HG02678 (cell line): Measurements from ENCODE around the gene PBX2.
A peak's percentile ranks its signal among the peaks of the same experiment; 100 is the strongest.
"Not testable (repeated sequence)": the region's sequence is repeated elsewhere in the genome, so short reads cannot be mapped to it uniquely, and the experiment has no call there.

Experiments
- ATAC-seq: cut with Tn5 transposase; IDR thresholded peaks from one replicate; pipeline ENCODE4 v1.9.1; 2021; ENCODE audit warnings: mild to moderate bottlenecking, moderate library complexity; ENCODE audit not compliant: unreplicated experiment

The PBX2 gene

GRCh38 chr6:32187725-32188380, 2.1 kb downstream of the PBX2 start:
- not testable (repeated sequence) for ATAC-seq

GRCh38 chr6:32187009-32187709, 2.8 kb downstream of the PBX2 start:
- ATAC-seq = no peak

GRCh38 chr6:32186151-32186840, 3.7 kb downstream of the PBX2 start:
- ATAC-seq = not testable (repeated sequence)

GRCh38 chr6:32185681-32186131, 4.3 kb downstream of the PBX2 start:
- ATAC-seq = not testable (repeated sequence)

GRCh38 chr6:32184084-32184640, 5.8 kb downstream of the PBX2 start, which contains the start of gene AGER:
Gene AGER (minus strand): TSS chr6:32184253. CDS start chr6:32184222, 31 bp downstream.
- no peak for ATAC-seq

GRCh38 chr6:32183483-32184083, 6.4 kb downstream of the PBX2 start:
- ATAC-seq = no peak

- no peak for ATAC-seq
These were observed 7.0 kb downstream of the PBX2 start for GRCh38 chr6:32183030-32183429.

GRCh38 chr6:32182555-32182981, 7.4 kb downstream of the PBX2 start:
- ATAC-seq = no peak

GRCh38 chr6:32181915-32182529, 8.0 kb downstream of the PBX2 start:
- ATAC-seq = no peak

GRCh38 chr6:32181148-32181702, 8.8 kb downstream of the PBX2 start:
- no peak for ATAC-seq

GRCh38 chr6:32179766-32180405, 10.1 kb downstream of the PBX2 start:
- ATAC-seq = no peak

- no peak for ATAC-seq
These were observed 11.2 kb downstream of the PBX2 start for GRCh38 chr6:32178547-32179440.

GRCh38 chr6:32177788-32178546, 12.0 kb downstream of the PBX2 start, which contains the start of gene RNF5:
Gene RNF5 (plus strand): TSS chr6:32178405. CDS start chr6:32178512, 107 bp downstream.
- ATAC-seq = peak; percentile 79

- no peak for ATAC-seq
These were observed 12.7 kb downstream of the PBX2 start for GRCh38 chr6:32177183-32177787.

- no peak for ATAC-seq
These were observed 13.4 kb downstream of the PBX2 start for GRCh38 chr6:32176476-32177182.

- peak; percentile 45 for ATAC-seq
These were observed 14.1 kb downstream of the PBX2 start, which contains the start of gene AGPAT1 for GRCh38 chr6:32175711-32176475. Gene AGPAT1 (minus strand): TSS chr6:32176084. CDS start chr6:32171496, 4,588 bp downstream.
